Adrenal gland (tissue), 5 donors: ENCODE data around the gene ST7.

Experiments used
- POLR2A ChIP-seq, 2 donors: fragments of 450-650 bp; IDR thresholded peaks; one replicate each; pipeline ENCODE4 v1.6.1; 2017; ENCODE audit warnings: antibody characterized with exemption in 2 of 2, mild to moderate bottlenecking in 2 of 2, moderate library complexity in 1 of 2
- TF ChIP-seq, protein P1 (sequence below), 6 experiments: fragments of 450-650 bp in 4 of 6; fragments of 200-600 bp in 2 of 6; sonication (generic) in 1 of 6; IDR thresholded peaks; 1 replicate in 5 of 6; 2 replicates in 1 of 6; pipeline versions ENCODE4 v1.5.1 to v1.8.0; 2016 to 2021; ENCODE audit warnings: antibody characterized with exemption in 6 of 6, mild to moderate bottlenecking in 2 of 6, moderate library complexity in 1 of 6
- donor health status: DM: no; HTN: no; CAD: no.

DNA sequence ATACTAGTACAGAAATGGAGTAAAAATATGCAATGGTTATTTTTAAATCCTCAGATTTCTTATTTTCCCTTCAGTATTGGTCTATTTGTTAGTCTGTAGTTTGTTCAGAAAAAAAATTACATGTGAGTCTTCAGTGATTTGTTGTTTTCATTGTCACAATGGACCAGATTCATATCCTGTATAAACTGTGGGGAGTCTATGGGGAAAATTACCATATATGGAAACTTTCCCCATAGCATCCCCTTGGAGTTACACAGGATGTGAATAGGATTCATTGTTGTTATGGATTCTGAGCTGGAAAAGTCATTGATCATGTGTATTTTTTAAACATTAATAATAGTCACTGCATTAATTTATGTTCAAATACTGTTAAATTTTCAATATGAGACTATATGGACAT lies 72.6 kb downstream of the ST7 start:
- TF ChIP-seq, protein P1, sequence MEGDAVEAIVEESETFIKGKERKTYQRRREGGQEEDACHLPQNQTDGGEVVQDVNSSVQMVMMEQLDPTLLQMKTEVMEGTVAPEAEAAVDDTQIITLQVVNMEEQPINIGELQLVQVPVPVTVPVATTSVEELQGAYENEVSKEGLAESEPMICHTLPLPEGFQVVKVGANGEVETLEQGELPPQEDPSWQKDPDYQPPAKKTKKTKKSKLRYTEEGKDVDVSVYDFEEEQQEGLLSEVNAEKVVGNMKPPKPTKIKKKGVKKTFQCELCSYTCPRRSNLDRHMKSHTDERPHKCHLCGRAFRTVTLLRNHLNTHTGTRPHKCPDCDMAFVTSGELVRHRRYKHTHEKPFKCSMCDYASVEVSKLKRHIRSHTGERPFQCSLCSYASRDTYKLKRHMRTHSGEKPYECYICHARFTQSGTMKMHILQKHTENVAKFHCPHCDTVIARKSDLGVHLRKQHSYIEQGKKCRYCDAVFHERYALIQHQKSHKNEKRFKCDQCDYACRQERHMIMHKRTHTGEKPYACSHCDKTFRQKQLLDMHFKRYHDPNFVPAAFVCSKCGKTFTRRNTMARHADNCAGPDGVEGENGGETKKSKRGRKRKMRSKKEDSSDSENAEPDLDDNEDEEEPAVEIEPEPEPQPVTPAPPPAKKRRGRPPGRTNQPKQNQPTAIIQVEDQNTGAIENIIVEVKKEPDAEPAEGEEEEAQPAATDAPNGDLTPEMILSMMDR (IDR thresholded peaks at IDR 0.05) = no peak
- TF ChIP-seq POLR2A (IDR thresholded peaks at IDR 0.05) = no peak
